B cell (primary cell): ENCODE measurements around the gene MCTP1.

Experiments used
- EZH2 ChIP-seq: IDR thresholded peaks from 2 replicates; pipeline ENCODE4 v1.6.1; 2012; ENCODE audit warnings: borderline replicate concordance, low read depth, mild to moderate bottlenecking, moderate library complexity, low read length; ENCODE audit not compliant: insufficient read depth, poor library complexity, severe bottlenecking
- TF ChIP-seq, protein P1 (sequence below): fragments of 200-600 bp; IDR thresholded peaks from one replicate; pipeline ENCODE4 v1.8.0; 2022; ENCODE audit warnings: antibody characterized with exemption, mild to moderate bottlenecking

DNA sequence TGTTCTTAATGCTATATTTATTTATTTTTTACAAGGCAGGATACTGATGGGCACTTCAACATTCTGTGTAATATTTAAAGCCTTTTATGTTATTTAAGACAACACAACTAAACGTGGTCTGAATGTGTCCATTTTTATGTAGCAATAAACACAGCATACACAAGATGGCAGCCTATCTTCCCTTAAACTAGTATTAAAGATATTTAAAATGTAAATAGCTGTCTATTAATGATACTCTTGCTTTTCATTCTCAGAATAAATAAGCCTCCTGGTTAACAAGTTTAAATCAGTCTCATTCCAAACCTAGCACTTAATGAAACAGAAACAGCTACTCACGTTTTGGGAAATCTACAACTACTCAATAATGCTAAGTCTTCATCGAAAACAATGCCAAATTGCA is 315.7 kb downstream of the MCTP1 start:
- no peak for TF ChIP-seq EZH2
- TF ChIP-seq, protein P1, sequence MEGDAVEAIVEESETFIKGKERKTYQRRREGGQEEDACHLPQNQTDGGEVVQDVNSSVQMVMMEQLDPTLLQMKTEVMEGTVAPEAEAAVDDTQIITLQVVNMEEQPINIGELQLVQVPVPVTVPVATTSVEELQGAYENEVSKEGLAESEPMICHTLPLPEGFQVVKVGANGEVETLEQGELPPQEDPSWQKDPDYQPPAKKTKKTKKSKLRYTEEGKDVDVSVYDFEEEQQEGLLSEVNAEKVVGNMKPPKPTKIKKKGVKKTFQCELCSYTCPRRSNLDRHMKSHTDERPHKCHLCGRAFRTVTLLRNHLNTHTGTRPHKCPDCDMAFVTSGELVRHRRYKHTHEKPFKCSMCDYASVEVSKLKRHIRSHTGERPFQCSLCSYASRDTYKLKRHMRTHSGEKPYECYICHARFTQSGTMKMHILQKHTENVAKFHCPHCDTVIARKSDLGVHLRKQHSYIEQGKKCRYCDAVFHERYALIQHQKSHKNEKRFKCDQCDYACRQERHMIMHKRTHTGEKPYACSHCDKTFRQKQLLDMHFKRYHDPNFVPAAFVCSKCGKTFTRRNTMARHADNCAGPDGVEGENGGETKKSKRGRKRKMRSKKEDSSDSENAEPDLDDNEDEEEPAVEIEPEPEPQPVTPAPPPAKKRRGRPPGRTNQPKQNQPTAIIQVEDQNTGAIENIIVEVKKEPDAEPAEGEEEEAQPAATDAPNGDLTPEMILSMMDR = no peak
